Activated CD4-positive, alpha-beta T cell treated with anti-CD3 and anti-CD28 coated beads, Interleukin-2, amount 10 ng/mL, durations not matched to agents 7 days and 5 days (primary cell): ENCODE measurements around the gene F12. TPM values are rescaled to one million over a fixed set of nuclear protein-coding genes. Genes with fewer than 3 reads are reported as not detected.

Experiments used
- CTCF ChIA-PET: fragments of 350-600 bp; sonication (Branson Sonifier 250); formaldehyde crosslinking; loops from one replicate; lab custom pipeline; 2021; ENCODE audit warnings: antibody characterized with exemption; lab: Charles Lee
- POLR2A ChIA-PET: fragments of 350-600 bp; sonication (Branson Sonifier 250); formaldehyde crosslinking; loops from one replicate; lab custom pipeline; 2021; ENCODE audit warnings: antibody characterized with exemption; lab: Charles Lee
- DNase-seq: peaks from one replicate; pipeline ENCODE4 v3.0.0-alpha.2; 2020
- H3K27ac Mint-ChIP-seq: one replicate; pipeline ENCODE4 v1.8.0; 2021; ENCODE audit warnings: mild to moderate bottlenecking, moderate library complexity, mixed read lengths
- H3K27me3 Mint-ChIP-seq: one replicate; pipeline ENCODE4 v1.8.0; 2021; ENCODE audit warnings: mixed read lengths
- H3K36me3 Mint-ChIP-seq: one replicate; pipeline ENCODE4 v1.8.0; 2021; ENCODE audit warnings: low read depth, mixed read lengths
- H3K4me1 Mint-ChIP-seq: one replicate; pipeline ENCODE4 v1.8.0; 2021; ENCODE audit warnings: mixed read lengths
- H3K4me3 Mint-ChIP-seq: one replicate; pipeline ENCODE4 v1.8.0; 2021; ENCODE audit warnings: mild to moderate bottlenecking, moderate library complexity, mixed read lengths
- H3K9me3 Mint-ChIP-seq: one replicate; pipeline ENCODE4 v1.8.0; 2021; ENCODE audit warnings: mixed read lengths
- total RNA-seq, 2 experiments: library from RNA; stranded (reverse); gene quantifications; one replicate each; pipeline ENCODE4 v1.2.3, GENCODE V29; 2021

F12 gene
- total RNA-seq, 2 experiments from 2014 or later = 0.22 to 0.60 TPM

DNA sequence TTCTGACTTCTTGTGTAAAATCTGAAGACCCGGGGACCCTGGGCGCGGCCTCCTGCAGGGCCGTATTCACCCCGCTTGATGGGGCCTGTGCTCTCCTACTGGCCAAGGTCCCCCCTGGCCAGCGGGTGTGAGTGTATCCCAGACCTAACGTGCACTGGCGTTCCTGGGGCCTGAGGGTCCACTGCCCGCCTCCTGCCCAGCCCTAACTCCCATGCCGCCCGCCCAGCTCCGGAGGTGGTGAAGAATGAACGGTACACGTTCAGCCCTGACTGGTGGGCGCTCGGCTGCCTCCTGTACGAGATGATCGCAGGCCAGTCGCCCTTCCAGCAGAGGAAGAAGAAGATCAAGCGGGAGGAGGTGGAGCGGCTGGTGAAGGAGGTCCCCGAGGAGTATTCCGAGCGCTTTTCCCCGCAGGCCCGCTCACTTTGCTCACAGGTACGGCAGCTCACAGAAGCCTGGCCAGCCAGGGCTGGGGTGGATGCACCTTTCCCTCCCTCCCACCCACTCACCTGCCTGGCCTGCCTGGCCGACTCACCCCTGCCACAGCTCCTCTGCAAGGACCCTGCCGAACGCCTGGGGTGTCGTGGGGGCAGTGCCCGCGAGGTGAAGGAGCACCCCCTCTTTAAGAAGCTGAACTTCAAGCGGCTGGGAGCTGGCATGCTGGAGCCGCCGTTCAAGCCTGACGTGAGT is 26.6 kb upstream of the F12 start:
- H3K36me3 Mint-ChIP-seq = peaks cover 81% of the 10 kb centered on the region
- H3K9me3 Mint-ChIP-seq = no peaks in the 10 kb centered on the region
- H3K27ac Mint-ChIP-seq = peak overlapping the region; percentile 19
- no peak for DNase-seq
- no peak overlapping the region for H3K4me3 Mint-ChIP-seq
- H3K27me3 Mint-ChIP-seq = no peaks in the 10 kb centered on the region
- POLR2A ChIA-PET = interaction anchor here (0.5 kb wide), 1 partner anchor 895 kb away, joined by 3 read pairs; no protein-coding TSS in a partner anchor
- H3K4me1 Mint-ChIP-seq = peaks cover 73% of the 10 kb centered on the region
- CTCF ChIA-PET = interaction anchor here (11.9 to 46.8 kb wide), 2 partner anchors 14 to 27 kb away, joined by 162 to 1643 read pairs; partner anchors contain the start of genes F12, GRK6, PFN3 and PRR7

DNA sequence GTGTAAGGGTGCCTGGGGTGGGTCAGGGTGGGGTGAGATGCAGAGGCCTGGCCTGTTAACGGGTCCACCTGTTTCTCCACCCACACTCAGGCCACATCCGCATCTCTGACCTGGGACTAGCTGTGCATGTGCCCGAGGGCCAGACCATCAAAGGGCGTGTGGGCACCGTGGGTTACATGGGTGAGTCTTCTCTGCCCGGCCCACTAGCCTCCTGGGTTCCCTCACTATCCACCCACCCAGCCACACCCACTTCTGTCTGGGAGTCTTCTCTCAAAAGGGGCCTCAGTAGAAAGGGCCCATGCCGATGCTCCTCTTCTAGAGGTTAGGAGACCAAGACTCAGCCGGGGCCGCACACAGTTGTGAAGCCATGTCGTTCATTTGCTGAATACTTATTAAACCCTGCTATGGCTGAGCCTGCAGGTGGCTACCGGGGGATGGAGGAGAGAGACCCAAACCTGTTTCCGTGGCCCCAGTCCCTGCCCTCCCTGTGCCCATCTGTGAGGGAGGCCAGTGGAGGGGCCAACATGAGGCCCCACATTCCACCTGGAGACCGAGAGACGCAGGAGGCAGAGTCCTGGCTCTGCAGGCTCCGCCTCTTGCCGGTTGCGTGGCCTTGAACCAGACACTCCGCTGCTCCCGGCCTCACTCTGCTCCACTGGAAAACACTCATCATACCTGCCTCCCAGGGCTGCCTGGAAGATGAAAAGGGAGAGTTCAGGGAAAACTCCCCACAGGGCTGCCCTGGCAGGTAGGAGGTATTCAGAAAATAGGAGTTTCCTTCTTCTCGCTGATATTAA is 25.8 kb upstream of the F12 start:
- DNase-seq = no peak
- ChIA-PET CTCF (interaction anchor here (4.0 to 53.2 kb wide), 5 partner anchors 15 to 45 kb away, joined by 25 to 1643 read pairs (median 304); partner anchors contain the start of genes DBN1, F12, GRK6 and PFN3), POLR2A (interaction anchor here (1.4 kb wide), 1 partner anchor 9 kb away, joined by 3 read pairs; no protein-coding TSS in a partner anchor)
- no peak overlapping the region for H3K27ac Mint-ChIP-seq
- H3K27me3 Mint-ChIP-seq = no peaks in the 10 kb centered on the region
- H3K4me3 Mint-ChIP-seq = no peak overlapping the region
- H3K9me3 Mint-ChIP-seq = no peaks in the 10 kb centered on the region
- peaks cover 78% of the 10 kb centered on the region for H3K4me1 Mint-ChIP-seq
- H3K36me3 Mint-ChIP-seq = peaks cover 85% of the 10 kb centered on the region

DNA sequence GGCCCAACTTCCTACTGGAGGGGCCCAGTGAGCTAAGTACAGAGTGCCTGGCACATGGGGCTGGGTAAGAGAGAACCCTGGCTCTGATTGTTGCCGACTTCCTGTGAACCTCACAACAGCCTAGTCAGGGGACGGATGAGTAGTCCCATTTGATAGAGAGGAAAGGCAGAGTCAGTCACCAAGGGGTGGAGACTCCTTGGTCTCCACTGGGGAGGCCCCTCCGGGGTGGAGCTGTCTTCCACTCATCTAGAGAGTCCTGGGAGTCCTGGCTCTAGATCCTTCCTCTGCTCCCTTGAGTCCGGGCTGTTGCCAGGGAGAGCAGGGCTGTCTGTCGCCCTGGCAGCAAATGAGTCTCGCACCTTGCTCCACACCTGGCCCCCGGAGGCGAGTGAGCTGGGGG is 25.1 kb upstream of the F12 start:
- ChIA-PET POLR2A (interaction anchor here (1.4 kb wide), 1 partner anchor 10 kb away, joined by 3 read pairs; no protein-coding TSS in a partner anchor), CTCF (interaction anchor here (4.0 to 53.2 kb wide), 3 partner anchors 24 to 44 kb away, joined by 25 to 1643 read pairs (median 304); partner anchors contain the start of genes DBN1, F12, PFN3 and PRR7)
- Mint-ChIP-seq H3K27me3 (no peaks in the 10 kb centered on the region), H3K9me3 (no peaks in the 10 kb centered on the region), H3K4me1 (peaks cover 78% of the 10 kb centered on the region), H3K4me3 (peak overlapping the region; percentile 47), H3K36me3 (peaks cover 85% of the 10 kb centered on the region), H3K27ac (peak overlapping the region; percentile 88)
- peak; percentile 59 for DNase-seq

DNA sequence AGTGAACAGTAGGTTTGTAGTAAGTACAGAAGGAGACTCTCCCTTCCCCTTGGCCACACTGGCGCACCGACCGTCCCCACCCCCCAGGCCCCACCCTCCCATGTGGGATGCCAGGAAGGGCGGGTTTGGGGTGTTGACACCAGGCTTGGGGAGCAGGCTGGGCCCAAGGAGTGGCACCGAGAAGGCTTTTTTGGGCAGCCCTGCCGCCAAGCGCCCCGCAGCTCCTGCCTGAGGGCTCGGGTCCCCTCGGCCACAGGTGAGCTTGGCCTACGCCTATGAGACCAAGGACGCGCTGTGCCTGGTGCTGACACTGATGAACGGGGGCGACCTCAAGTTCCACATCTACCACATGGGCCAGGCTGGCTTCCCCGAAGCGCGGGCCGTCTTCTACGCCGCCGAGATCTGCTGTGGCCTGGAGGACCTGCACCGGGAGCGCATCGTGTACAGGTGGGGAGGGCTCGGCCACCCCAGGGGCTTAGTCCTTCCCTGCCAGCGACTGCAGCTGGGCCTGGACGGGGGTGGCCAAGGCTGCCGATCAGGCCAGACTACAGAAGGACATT is 24.4 kb upstream of the F12 start:
- H3K27me3 Mint-ChIP-seq = no peaks in the 10 kb centered on the region
- ChIA-PET POLR2A (interaction anchor here (0.8 to 1.4 kb wide), 2 partner anchors 11 to 13 kb away, joined by 3 read pairs; partner anchors contain the start of gene PRR7), CTCF (interaction anchor here (1.1 to 53.2 kb wide), 5 partner anchors 25 to 124 kb away, joined by 3 to 1643 read pairs (median 25); partner anchors contain the start of genes DBN1, F12, PFN3 and PRR7)
- no peaks in the 10 kb centered on the region for H3K9me3 Mint-ChIP-seq
- DNase-seq = no peak
- H3K36me3 Mint-ChIP-seq = peaks cover 88% of the 10 kb centered on the region
- H3K4me1 Mint-ChIP-seq = peaks cover 83% of the 10 kb centered on the region
- H3K27ac Mint-ChIP-seq = peak overlapping the region; percentile 88
- peak overlapping the region; percentile 47 for H3K4me3 Mint-ChIP-seq

DNA sequence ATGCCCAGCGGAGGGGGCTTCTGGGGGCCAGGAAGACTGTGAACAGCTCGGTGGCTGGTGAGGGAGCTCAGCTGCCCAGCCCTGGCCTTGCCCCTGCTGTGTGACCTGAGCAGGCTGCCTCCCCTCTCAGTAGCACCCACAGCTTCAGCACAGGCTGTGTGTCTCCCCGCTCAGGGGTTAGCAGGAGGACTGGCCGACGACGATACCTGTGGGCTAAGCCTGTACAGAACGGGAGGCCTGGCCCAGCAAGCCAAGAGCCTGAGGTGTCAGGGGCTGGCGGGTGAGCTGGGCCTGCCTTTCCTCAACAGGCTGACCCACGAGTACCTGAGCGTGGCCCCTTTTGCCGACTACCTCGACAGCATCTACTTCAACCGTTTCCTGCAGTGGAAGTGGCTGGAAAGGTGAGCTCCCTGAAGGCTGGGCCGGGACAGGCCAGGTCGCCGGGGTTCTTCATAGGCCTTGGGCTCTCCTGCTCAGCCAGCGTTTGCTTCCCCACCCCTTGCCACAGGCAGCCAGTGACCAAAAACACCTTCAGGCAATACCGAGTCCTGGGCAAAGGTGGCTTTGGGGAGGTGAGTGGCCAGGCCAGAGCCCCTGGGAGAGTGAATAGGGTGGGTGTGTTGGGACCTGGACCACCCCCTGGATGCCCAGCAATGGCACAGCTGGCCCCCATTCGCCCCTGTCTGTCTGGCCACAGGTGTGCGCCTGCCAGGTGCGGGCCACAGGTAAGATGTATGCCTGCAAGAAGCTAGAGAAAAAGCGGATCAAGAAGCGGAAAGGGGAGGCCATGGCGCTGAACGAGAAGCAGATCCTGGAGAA is 23.7 kb upstream of the F12 start:
- CTCF ChIA-PET = interaction anchor here (1.1 to 53.2 kb wide), 7 partner anchors 10 to 125 kb away, joined by 3 to 1643 read pairs (median 6); partner anchors contain the start of genes DBN1, F12, PFN3 and PRR7
- POLR2A ChIA-PET = interaction anchor here (0.8 kb wide), 1 partner anchor 13 kb away, joined by 3 read pairs; the partner anchor contains the start of gene PRR7
- Mint-ChIP-seq H3K9me3 (no peaks in the 10 kb centered on the region), H3K36me3 (peaks cover 88% of the 10 kb centered on the region), H3K27ac (peak overlapping the region; percentile 85), H3K27me3 (no peaks in the 10 kb centered on the region), H3K4me3 (peak overlapping the region; percentile 51), H3K4me1 (peaks cover 81% of the 10 kb centered on the region)
- DNase-seq = no peak

DNA sequence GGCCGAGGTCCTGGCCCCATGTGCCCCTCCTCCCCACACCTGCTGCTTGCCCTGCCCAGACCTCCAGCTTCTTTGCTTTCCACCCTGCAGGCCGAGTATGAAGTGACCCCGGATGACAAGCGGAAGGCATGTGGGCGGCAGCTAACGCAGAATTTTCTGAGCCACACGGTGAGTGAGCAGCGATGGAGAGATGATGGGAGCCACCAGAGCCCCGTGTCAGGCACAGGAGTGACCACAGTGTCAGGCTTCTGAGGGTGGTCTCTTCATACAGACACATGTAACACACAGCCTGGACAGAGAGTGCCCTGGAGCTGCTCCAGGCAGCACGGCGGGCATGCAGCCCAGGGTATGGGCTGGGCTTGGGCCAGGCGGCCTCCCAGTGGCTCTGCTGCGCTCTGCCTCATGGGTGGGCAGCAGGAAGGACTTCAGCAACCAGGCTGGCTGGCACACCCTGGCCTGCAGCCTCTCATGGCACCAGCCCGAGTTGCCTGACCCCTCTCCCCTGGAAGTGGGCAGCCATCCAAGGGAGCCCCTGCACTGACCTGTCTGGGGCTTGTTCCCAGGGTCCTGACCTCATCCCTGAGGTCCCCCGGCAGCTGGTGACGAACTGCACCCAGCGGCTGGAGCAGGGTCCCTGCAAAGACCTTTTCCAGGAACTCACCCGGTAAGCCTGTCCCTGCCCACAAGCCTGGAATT is 22.9 kb upstream of the F12 start:
- H3K4me1 Mint-ChIP-seq = peaks cover 74% of the 10 kb centered on the region
- no peaks in the 10 kb centered on the region for H3K27me3 Mint-ChIP-seq
- H3K4me3 Mint-ChIP-seq = peak overlapping the region; percentile 96
- peak overlapping the region; percentile 92 for H3K27ac Mint-ChIP-seq
- H3K36me3 Mint-ChIP-seq = peaks cover 89% of the 10 kb centered on the region
- DNase-seq = no peak
- ChIA-PET POLR2A (interaction anchor here (0.6 to 1.5 kb wide), 3 partner anchors 8 to 17 kb away, joined by 4 to 5 read pairs (median 4); no protein-coding TSS in a partner anchor), CTCF (interaction anchor here (0.9 to 53.2 kb wide), 8 partner anchors 9 to 124 kb away, joined by 3 to 1643 read pairs (median 6); partner anchors contain the start of genes DBN1, F12, PFN3 and PRR7)
- no peaks in the 10 kb centered on the region for H3K9me3 Mint-ChIP-seq

DNA sequence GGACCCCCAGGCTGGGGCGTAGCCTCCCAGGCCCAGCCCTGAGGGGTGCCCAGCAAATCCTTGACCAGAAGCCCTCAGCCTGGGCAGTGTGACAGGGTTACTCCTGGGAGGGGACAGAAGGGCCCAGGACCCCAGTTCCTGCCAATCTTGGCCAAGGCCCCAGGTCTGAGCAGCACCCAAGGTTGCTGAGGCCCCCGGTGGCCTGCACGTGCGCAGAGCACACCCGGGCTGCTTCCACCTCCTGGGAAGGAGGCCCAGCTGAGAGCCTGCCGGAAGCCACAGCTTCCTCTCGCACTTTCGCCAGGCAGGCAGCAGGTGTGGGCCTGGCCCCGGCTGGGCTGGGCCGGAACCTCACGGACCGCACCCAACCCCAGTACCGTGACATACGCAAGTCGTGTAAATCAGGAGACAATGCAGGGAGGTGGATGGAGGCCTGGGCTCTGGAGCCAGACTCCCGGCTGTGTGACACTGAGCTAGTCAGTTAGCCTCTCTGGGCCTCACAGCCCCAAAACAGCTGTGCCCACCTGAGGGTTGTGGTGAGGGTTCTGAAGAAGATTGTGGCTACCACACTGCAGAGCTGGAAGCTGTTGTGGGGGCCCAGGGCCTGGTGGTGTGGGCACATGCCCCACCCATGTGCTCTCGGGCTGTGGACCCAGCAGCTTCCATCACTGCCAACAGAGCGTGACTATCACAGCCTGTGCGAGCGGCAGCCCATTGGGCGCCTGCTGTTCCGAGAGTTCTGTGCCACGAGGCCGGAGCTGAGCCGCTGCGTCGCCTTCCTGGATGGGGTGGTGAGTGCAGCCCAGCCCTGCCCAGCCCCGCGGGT is 22.2 kb upstream of the F12 start:
- peaks cover 67% of the 10 kb centered on the region for H3K4me1 Mint-ChIP-seq
- no peaks in the 10 kb centered on the region for H3K9me3 Mint-ChIP-seq
- H3K27me3 Mint-ChIP-seq = no peaks in the 10 kb centered on the region
- ChIA-PET CTCF (interaction anchor here (0.9 to 53.2 kb wide), 9 partner anchors 8 to 123 kb away, joined by 3 to 1643 read pairs (median 5); partner anchors contain the start of genes DBN1, F12, PFN3 and PRR7), POLR2A (interaction anchor here (0.6 to 1.5 kb wide), 3 partner anchors 9 to 18 kb away, joined by 4 to 5 read pairs (median 4); no protein-coding TSS in a partner anchor)
- DNase-seq = peak; percentile 79
- H3K36me3 Mint-ChIP-seq = peaks cover 84% of the 10 kb centered on the region
- peak overlapping the region; percentile 92 for H3K27ac Mint-ChIP-seq
- peak overlapping the region; percentile 96 for H3K4me3 Mint-ChIP-seq

DNA sequence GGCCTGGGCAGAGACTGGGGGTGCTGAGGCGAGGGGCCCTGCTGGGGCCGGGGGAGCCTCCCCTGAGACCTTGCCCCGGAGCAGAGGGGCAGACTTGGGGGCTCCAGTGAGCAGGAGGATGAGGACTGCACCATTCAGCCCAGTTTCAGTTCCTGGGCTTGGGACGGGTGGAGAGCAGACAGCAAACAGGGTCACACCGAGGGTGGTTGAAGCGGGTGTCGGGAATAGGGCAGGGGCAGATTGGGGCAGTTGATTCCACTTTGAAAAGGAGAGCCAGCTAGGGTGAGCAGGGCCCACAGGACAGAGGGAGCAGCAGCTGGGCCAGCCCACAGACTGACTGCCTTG is 21.6 kb upstream of the F12 start:
- POLR2A ChIA-PET = interaction anchor here (1.5 kb wide), 1 partner anchor 10 kb away, joined by 4 read pairs; no protein-coding TSS in a partner anchor
- CTCF ChIA-PET = interaction anchor here (1.0 to 53.2 kb wide), 5 partner anchors 25 to 79 kb away, joined by 3 to 1643 read pairs (median 25); partner anchors contain the start of genes DBN1, F12, PFN3 and PRR7
- Mint-ChIP-seq H3K9me3 (no peaks in the 10 kb centered on the region), H3K4me3 (peak overlapping the region; percentile 96), H3K4me1 (peaks cover 64% of the 10 kb centered on the region), H3K36me3 (peaks cover 80% of the 10 kb centered on the region), H3K27ac (peak overlapping the region; percentile 92), H3K27me3 (no peaks in the 10 kb centered on the region)
- no peak for DNase-seq

DNA sequence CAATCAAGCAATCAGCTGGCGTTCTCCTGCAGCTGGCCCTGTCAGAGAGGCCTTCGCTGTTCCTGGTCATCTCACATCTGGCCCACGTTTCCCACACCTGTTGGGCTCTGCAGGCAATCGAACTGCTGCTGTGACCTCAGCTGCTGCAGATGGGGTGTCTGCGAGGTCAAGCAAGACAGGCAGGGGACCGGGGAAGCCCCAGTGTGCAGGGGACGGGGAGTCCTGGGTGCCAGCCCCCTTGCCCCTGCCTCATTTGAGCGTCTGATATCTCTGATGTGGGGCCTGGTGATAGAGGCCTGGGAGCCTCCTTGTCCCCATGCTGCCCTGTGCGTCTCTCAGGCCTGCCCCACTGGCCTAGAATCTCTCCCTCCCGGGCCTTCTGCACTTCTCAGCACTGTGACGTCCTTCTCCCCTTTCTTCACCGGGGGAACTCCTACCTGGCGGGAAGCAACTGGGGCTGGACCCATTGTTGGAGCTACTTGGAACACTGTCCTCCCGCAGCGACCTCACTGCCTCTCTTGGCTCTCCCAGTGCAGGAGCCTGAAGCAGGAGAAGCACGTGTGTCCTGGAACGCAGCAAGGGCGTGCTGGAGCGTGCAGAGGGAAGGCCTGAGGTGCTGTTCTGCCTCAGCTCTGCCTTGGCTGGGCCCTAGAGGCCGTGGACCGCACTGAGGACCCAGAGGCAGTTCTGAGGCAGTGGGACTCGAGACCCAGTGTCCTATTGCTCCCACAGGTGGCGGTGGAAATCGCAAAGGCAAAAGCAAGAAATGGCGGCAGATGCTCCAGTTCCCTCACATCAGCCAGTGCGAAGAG is 21.0 kb upstream of the F12 start:
- Mint-ChIP-seq H3K36me3 (peaks cover 76% of the 10 kb centered on the region), H3K27ac (peak overlapping the region; percentile 92), H3K4me3 (peak overlapping the region; percentile 96), H3K4me1 (peaks cover 64% of the 10 kb centered on the region), H3K9me3 (no peaks in the 10 kb centered on the region), H3K27me3 (no peaks in the 10 kb centered on the region)
- DNase-seq = peak; percentile 7
- ChIA-PET POLR2A (interaction anchor here (0.5 to 0.6 kb wide), 2 partner anchors 15 to 16 kb away, joined by 4 to 8 read pairs; partner anchors contain the start of gene PRR7), CTCF (interaction anchor here (0.6 to 53.2 kb wide), 6 partner anchors 25 to 174 kb away, joined by 3 to 1643 read pairs (median 7); partner anchors contain the start of genes DBN1, F12, PFN3 and PRR7)
